Raji (cell line): ENCODE data around the gene VPS4B.

Source experiments
- POLR2A ChIP-seq: IDR thresholded peaks from 2 replicates; pipeline ENCODE4 v1.6.1; 2011; ENCODE audit warnings: low read depth, low read length, control low read depth; ENCODE audit not compliant: insufficient read depth

VPS4B gene

GRCh38 chr18:63397349-63397748 is 24.9 kb downstream of the VPS4B start:
- TF ChIP-seq POLR2A = no peak

- no peak for TF ChIP-seq POLR2A
Measured at GRCh38 chr18:63395503-63395902, 26.8 kb downstream of the VPS4B start.

- TF ChIP-seq POLR2A = no peak
Measured at GRCh38 chr18:63394954-63395353, 27.3 kb downstream of the VPS4B start.

- no peak for TF ChIP-seq POLR2A
Measured at GRCh38 chr18:63387861-63388260, 34.4 kb downstream of the VPS4B start.

GRCh38 chr18:63382843-63383242 is 39.4 kb downstream of the VPS4B start:
- no peak for TF ChIP-seq POLR2A

- TF ChIP-seq POLR2A = no peak
Measured at GRCh38 chr18:63379639-63379962, 42.7 kb downstream of the VPS4B start.

- no peak for TF ChIP-seq POLR2A
Measured at GRCh38 chr18:63378919-63379638, 43.2 kb downstream of the VPS4B start.

- no peak for TF ChIP-seq POLR2A
Measured at GRCh38 chr18:63377275-63377980, 44.8 kb downstream of the VPS4B start.

- no peak for TF ChIP-seq POLR2A
Measured at GRCh38 chr18:63376538-63376937, 45.7 kb downstream of the VPS4B start.

- TF ChIP-seq POLR2A = no peak
Measured at GRCh38 chr18:63374540-63374939, 47.7 kb downstream of the VPS4B start.

GRCh38 chr18:63373161-63373560 is 49.1 kb downstream of the VPS4B start:
- no peak for TF ChIP-seq POLR2A

- no peak for TF ChIP-seq POLR2A
Measured at GRCh38 chr18:63368611-63369010, 53.7 kb downstream of the VPS4B start.

GRCh38 chr18:63367053-63367953 is 55.0 kb downstream of the VPS4B start, which contains the start of gene KDSR:
Gene KDSR (minus strand): TSS chr18:63367206. CDS start chr18:63367118, 88 bp downstream.
- TF ChIP-seq POLR2A = peak; percentile 65

- TF ChIP-seq POLR2A = no peak
Measured at GRCh38 chr18:63366213-63367052, 55.8 kb downstream of the VPS4B start.

- TF ChIP-seq POLR2A = no peak
Measured at GRCh38 chr18:63365876-63366212, 56.4 kb downstream of the VPS4B start.
